Ovary (tissue), 9 donors: ENCODE measurements around the gene CHST12. TPM values are rescaled to one million over a fixed set of nuclear protein-coding genes. Genes with fewer than 3 reads are reported as not detected.

Experiments used
- DNase-seq, 5 donors: peaks; one replicate each; pipeline ENCODE4 v3.0.0-alpha.2; 2019 to 2020
- H3K27ac ChIP-seq, 2 donors: fragments of 200-600 bp; one replicate each; pipeline versions ENCODE4 v1.5.1 to v1.8.0; 2019 to 2022
- H3K27me3 ChIP-seq: fragments of 200-600 bp; one replicate; pipeline ENCODE4 v1.8.0; 2022
- H3K36me3 ChIP-seq: fragments of 200-600 bp; sonication (generic); one replicate; pipeline ENCODE4 v1.5.1; 2019
- H3K4me1 ChIP-seq: one replicate; pipeline ENCODE4 v1.8.1; 2013; ENCODE audit warnings: mild to moderate bottlenecking, moderate library complexity; ENCODE audit not compliant: insufficient read depth
- H3K4me3 ChIP-seq: fragments of 200-600 bp; sonication (generic); one replicate; pipeline ENCODE4 v1.5.1; 2017
- H3K9me3 ChIP-seq, 2 donors: fragments of 200-600 bp in 1 of 2; sonication (generic) in 1 of 2; one replicate each; pipeline versions ENCODE4 v1.5.1 to v1.8.1; 2013 to 2019; ENCODE audit warnings: mild to moderate bottlenecking in 1 of 2, moderate library complexity in 1 of 2
- EP300 ChIP-seq: sonication (generic); formaldehyde crosslinking; IDR thresholded peaks from one replicate; pipeline ENCODE4 v1.6.1; 2017; ENCODE audit warnings: antibody characterized with exemption
- POLR2A ChIP-seq: fragments of 450-650 bp; IDR thresholded peaks from one replicate; pipeline ENCODE4 v1.6.1; 2017; ENCODE audit warnings: antibody characterized with exemption, mild to moderate bottlenecking, moderate library complexity
- WGBS, 3 donors: extraction: QIAGEN DNeasy Blood & Tissue Kit in 1 of 3; methylation state at CpG; one replicate each; pipeline versions ENCODE4 v1.1.5 to v1.1.7; 2013 to 2017; 5-methylcytosine and 5-hydroxymethylcytosine counted together
- intact Hi-C, 4 donors: fragments of 100-400 bp; cut with DNase I; formaldehyde crosslinking; loops; one replicate each; pipeline versions ENCODE4 v1.11.0 to v1.15.1; 2022 to 2023
- polyA plus RNA-seq, 2 donors: library from polyadenylated mRNA; stranded (reverse); fragments of 200-250 nt in 1 of 2; fragments of 350-450 nt in 1 of 2; fragmentation: Illumina TruSeq in 1 of 2; extraction: RNeasy Lipid Tissue Mini Kit (QIAGEN cat#74804) in 1 of 2; gene quantifications; one replicate each; pipeline ENCODE4 v1.2.3, GENCODE V29; 2013 to 2014
- total RNA-seq, 7 donors: library from RNA; depleted of rRNA in 2 of 7; stranded (reverse); fragments of >200 nt in 2 of 7; fragmentation: NEBNext Ultra II Directional in 3 of 7; extraction: Animal tissue kit (Norgen Biotek cat#: 25700) in 3 of 7; gene quantifications; one replicate each; pipeline versions ENCODE4 v1.1.0 to v1.2.4, GENCODE V29; 2016 to 2023
- TF ChIP-seq, protein P1 (sequence below), 3 donors: fragments of 450-650 bp in 2 of 3; fragments of 200-600 bp in 1 of 3; IDR thresholded peaks; one replicate each; pipeline versions ENCODE4 v1.5.1 to v1.8.0; 2016 to 2022; ENCODE audit warnings: antibody characterized with exemption in 3 of 3, mild to moderate bottlenecking in 1 of 3
- donor health status: DM: no; HTN: no; CAD: no; lungs with moderate emphysema.
- donor health status: DM: no; HTN: no; CAD: no.
- donor health status: Bipolar disorder and iron deficiency.
- donor health status: DM: yes; HTN: yes; CAD: no.
- donor health status: DM: no; HTN: no; CAD: no.
- donor health status: DM: yes; HTN: yes; CAD: no.

The CHST12 gene
- total and polyA plus RNA-seq, 9 donors: 3.9 to 21.7 (median 12.6) TPM

DNA sequence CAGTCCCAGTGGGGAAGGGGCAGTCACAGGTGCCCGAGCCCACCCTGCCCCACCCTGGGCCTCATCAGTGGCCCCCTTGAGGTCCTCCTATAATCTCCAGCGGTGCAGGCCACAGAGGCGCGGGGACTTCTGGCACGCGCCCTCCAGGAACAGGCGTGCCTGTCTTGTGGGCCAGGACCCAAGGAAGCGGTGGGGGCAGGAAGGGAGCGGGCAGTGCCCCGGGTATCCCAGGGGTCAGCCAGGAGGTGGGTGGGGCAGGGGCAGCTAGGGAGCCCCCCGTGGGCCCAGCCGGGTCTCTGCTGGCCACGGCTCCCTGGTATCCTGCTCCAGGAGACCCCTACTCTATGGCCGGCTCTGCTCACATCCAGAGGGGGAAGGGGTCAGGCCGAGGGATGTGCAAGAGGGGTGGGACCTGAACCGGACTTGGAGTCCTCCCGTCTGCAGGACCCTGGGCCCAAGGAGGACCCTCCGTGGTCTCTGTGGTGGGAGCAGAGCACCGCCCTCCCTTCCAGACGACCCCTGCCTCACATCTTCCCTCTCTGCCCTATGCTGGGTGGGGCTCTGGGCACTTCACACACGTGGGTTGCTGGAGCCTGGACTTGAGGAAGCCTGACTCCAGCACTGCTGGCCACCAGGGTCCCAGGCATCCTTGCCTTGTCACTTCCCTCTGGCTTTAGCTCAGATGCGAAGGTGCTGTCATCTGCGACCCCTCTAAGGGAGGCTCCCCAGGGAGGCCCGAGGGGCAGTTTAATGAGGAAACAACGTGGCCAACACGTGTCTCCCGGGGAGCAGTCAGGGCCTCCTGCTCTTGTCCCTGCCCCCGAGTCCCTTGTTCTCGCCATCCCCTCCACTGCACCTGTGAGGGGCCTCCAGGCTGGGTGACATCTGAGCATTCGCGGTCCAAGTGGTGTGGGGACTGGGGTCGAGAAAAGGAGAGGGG lies 91.0 kb downstream of the CHST12 start:
- Histone ChIP-seq H3K4me1 (peaks cover 10% of the 10 kb centered on the region), H3K27ac (no peak overlapping the region), H3K9me3 (no peaks in the 10 kb centered on the region), H3K36me3 (no peaks in the 10 kb centered on the region), H3K4me3 (no peak overlapping the region), H3K27me3 (no peaks in the 10 kb centered on the region)
- TF ChIP-seq EP300: no peak
- TF ChIP-seq, protein P1, sequence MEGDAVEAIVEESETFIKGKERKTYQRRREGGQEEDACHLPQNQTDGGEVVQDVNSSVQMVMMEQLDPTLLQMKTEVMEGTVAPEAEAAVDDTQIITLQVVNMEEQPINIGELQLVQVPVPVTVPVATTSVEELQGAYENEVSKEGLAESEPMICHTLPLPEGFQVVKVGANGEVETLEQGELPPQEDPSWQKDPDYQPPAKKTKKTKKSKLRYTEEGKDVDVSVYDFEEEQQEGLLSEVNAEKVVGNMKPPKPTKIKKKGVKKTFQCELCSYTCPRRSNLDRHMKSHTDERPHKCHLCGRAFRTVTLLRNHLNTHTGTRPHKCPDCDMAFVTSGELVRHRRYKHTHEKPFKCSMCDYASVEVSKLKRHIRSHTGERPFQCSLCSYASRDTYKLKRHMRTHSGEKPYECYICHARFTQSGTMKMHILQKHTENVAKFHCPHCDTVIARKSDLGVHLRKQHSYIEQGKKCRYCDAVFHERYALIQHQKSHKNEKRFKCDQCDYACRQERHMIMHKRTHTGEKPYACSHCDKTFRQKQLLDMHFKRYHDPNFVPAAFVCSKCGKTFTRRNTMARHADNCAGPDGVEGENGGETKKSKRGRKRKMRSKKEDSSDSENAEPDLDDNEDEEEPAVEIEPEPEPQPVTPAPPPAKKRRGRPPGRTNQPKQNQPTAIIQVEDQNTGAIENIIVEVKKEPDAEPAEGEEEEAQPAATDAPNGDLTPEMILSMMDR (IDR thresholded peaks at IDR 0.05): no peak
- TF ChIP-seq POLR2A: no peak
- no peak for DNase-seq
- intact Hi-C loops: no loop called here
- 72 to 78% (median 75%) methylated on average over 26 to 32 of the region's 32 CpGs for WGBS, 3 donors

DNA sequence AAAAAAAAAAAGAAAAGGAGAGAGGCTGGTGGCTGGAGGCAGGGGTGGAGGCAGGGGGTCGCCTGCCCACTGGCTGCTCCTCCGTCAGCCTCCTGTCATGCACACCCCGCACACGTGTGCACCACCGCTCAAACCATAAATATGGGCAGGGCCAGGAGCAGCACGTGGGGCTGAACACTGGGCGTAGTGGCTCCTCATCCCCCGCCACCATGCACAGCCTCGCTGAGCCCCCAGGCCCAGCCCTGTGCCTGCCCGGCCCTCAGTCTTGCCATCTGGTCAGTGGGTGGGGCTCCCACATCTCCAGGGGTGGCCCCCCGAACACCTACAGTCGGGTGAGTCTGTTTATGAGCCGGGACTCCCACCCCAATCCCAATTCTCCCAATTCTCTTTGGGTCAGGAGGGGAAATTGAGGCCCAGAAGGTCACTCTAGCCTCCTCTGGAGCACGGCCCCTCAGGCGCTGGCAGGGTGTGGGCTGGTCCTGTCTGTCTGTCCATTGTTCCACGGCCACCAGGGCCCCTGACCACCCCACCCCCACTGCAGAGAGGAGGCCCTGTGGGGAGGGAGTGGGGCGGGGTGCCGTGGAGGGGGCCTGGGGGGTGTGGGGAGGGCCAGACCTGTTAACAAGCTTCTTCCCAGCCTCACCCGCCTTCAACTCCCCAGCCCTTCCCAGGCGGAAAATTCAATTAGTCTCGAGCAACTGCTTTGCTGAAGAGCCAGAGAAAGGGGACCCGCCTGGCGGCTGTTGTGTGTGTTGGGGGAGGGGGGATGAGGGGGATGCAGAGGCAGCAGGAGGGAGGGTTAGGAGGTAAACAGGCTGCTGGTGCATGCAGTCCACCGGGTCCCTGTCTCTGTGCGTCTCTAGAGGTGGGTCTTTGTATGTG lies 92.2 kb downstream of the CHST12 start:
- H3K36me3 ChIP-seq: no peaks in the 10 kb centered on the region
- no peaks in the 10 kb centered on the region for H3K27me3 ChIP-seq
- WGBS, 3 donors: 80 to 83% (median 82%) methylated on average over 25 of the region's 25 CpGs
- no peaks in the 10 kb centered on the region for H3K9me3 ChIP-seq
- H3K4me3 ChIP-seq: no peak overlapping the region
- intact Hi-C loops: no loop called here
- H3K4me1 ChIP-seq: peaks cover under 1% of the 10 kb centered on the region
- TF ChIP-seq POLR2A: no peak
- TF ChIP-seq EP300: no peak
- TF ChIP-seq, protein P1 (IDR thresholded peaks at IDR 0.05): no peak
- H3K27ac ChIP-seq: no peak overlapping the region
- DNase-seq: no peak

DNA sequence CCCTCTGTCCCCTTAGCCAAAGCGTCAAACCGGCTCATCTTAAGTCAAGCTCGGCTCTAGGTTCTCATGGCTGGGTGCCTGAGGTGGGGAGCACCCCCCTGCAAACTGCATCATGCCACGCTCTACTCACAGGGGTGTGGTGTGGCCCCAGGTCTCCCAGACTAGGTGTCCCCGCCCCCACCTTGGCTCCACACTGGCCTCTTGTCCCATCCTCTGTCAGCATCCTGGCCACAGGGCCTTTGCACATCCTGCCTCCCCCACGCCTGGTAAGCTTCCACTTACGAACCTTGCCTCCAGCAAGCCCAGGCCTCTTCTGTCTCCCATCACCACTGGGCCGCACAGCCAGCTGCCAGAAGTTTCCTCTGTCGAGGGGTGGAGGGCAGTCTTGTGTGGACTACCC lies 93.0 kb downstream of the CHST12 start:
- H3K27ac ChIP-seq: no peak overlapping the region
- H3K36me3 ChIP-seq: no peaks in the 10 kb centered on the region
- H3K9me3 ChIP-seq: no peaks in the 10 kb centered on the region
- no peak for TF ChIP-seq POLR2A
- TF ChIP-seq EP300: no peak
- TF ChIP-seq, protein P1 (IDR thresholded peaks at IDR 0.05): no peak
- 89 to 94% (median 89%) methylated on average over 9 of the region's 9 CpGs for WGBS, 3 donors
- intact Hi-C loops: no loop called here
- no peak for DNase-seq
- no peaks in the 10 kb centered on the region for H3K27me3 ChIP-seq
- H3K4me3 ChIP-seq: no peak overlapping the region
- no peaks in the 10 kb centered on the region for H3K4me1 ChIP-seq

DNA sequence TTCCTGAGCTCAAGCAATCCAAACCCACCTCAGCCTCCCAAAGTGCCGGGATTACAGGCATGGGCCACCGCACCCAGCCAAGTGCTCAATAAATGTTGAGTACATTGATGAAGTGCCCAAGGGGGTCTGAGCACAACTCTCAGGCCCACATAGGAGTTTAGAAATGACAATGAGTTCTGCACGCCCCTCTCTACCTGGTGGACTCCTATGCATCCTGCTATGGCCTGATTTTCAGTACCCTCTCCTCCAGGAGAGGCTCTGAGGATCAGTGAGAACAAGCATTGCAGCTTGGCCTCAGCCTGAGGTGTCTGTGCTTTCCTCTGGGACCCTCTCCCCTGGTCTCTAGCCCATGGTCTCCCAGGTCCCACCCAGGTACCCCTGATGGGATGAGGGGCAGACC lies 93.7 kb downstream of the CHST12 start:
- TF ChIP-seq, protein P1 (IDR thresholded peaks at IDR 0.05): no peak
- TF ChIP-seq EP300 (no peak), POLR2A (no peak)
- 98 to 100% (median 99%) methylated on average over 3 of the region's 3 CpGs for WGBS, 3 donors
- no peaks in the 10 kb centered on the region for H3K4me1 ChIP-seq
- H3K27ac ChIP-seq: no peak overlapping the region
- H3K27me3 ChIP-seq: no peaks in the 10 kb centered on the region
- DNase-seq: no peak
- intact Hi-C loops: no loop called here
- H3K36me3 ChIP-seq: no peaks in the 10 kb centered on the region
- H3K4me3 ChIP-seq: no peak overlapping the region
- no peaks in the 10 kb centered on the region for H3K9me3 ChIP-seq
